ENCODE measurements around the gene LRP5. TPM values are rescaled to one million over a fixed set of nuclear protein-coding genes. Genes with fewer than 3 reads are reported as not detected.
A peak's percentile ranks its signal among the peaks of the same experiment; 100 is the strongest.

LRP5 gene
- total and polyA plus RNA-seq, 10 donors = 3.9 to 21.8 (median 14.1) TPM

DNA sequence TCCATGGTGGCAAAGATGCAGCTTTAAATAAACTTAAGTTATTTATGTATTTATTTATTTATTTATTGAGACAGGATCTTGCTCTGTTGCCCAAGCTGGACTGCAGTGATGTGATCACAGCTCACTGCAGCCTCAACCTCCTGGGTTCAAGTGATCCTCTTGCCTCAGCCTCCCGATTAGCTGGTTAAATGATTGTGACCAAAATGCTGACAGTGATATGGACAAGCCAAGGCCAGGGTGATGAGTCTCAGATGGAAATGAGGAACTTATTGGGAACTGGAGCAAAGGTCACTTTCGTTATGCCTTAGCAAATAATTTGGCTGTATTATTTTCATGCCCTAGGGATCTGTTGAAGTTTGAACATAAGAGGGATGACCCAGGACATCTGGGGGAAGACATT, 9.3 kb upstream of the LRP5 start:
- Histone ChIP-seq H3K27ac (peak overlapping the region in 3 of 8 donors; percentile 23 to 31 (median 28)), H3K9me3 (peaks cover 0 to 4% (median 0%) of the 10 kb centered on the region in 8 donors), H3K27me3 (replicated peaks in 1 of 7) (peaks cover 0 to 4% (median 0%) of the 10 kb centered on the region in 7 donors), H3K4me3 (no peak overlapping the region), H3K4me1 (peaks cover 4 to 29% (median 18%) of the 10 kb centered on the region in 6 donors), H3K36me3 (no peaks in the 10 kb centered on the region)
- 49 to 74% (median 64%) methylated on average over 2 of the region's 2 CpGs for WGBS, 5 donors
- no peak for DNase-seq
- intact Hi-C loops (cut with DNase I; ENCODE audit: low total_unique reads) = no loop called here
- TF ChIP-seq, protein P1, sequence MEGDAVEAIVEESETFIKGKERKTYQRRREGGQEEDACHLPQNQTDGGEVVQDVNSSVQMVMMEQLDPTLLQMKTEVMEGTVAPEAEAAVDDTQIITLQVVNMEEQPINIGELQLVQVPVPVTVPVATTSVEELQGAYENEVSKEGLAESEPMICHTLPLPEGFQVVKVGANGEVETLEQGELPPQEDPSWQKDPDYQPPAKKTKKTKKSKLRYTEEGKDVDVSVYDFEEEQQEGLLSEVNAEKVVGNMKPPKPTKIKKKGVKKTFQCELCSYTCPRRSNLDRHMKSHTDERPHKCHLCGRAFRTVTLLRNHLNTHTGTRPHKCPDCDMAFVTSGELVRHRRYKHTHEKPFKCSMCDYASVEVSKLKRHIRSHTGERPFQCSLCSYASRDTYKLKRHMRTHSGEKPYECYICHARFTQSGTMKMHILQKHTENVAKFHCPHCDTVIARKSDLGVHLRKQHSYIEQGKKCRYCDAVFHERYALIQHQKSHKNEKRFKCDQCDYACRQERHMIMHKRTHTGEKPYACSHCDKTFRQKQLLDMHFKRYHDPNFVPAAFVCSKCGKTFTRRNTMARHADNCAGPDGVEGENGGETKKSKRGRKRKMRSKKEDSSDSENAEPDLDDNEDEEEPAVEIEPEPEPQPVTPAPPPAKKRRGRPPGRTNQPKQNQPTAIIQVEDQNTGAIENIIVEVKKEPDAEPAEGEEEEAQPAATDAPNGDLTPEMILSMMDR (IDR thresholded peaks at IDR 0.05 in 8 of 11, conservative IDR thresholded peaks at IDR 0.05 in 3 of 11) = no peak
- TF ChIP-seq POLR2A (IDR thresholded peaks at IDR 0.05) = no peak
- no peak for TF ChIP-seq POLR2AphosphoS5 (IDR thresholded peaks at IDR 0.05)

DNA sequence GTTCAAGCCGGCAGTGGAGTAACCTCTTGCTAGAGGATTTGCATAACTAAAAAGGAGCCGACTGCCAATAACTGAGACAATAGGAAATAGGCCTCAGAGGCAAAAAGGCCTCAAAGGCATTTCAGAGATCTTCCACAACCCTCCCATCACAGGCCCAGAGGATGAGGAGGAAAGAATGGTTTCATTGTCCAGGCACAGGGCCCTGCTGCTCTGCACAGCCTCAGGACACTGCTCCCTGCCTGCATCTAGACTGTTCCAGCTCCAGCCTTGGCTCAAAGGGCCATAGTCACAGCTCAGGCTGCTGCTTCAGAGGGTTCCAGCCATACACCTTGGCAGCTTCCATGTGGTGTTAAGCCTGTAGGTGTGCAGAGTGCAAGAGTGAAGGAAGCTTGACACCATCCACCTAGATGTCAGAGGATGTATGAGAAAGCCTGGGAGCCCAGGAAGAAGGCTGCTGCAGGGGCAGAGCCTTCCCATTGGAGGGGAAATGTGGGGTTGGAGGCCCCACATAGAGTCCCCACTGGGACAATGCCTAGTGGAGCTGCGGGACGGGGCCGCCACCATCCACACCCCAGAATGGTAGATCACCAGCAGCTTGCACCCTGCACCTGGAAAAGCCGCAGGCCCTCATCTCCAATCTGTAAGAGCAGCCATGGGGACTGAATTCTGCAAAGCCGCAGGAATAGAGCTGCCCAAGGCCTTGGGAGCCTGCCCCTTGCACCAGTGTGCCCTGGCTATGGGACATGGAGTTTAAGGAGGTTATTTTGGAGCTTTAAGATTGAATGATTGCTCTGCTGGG, 8.2 kb upstream of the LRP5 start:
- intact Hi-C loops (cut with DNase I; ENCODE audit: low total_unique reads) = no loop called here
- no peak for TF ChIP-seq POLR2A (IDR thresholded peaks at IDR 0.05)
- TF ChIP-seq, protein P1 (IDR thresholded peaks at IDR 0.05 in 8 of 11, conservative IDR thresholded peaks at IDR 0.05 in 3 of 11) = no peak
- no peak for TF ChIP-seq POLR2AphosphoS5 (IDR thresholded peaks at IDR 0.05)
- H3K27me3 ChIP-seq (replicated peaks in 1 of 7) = no peaks in the 10 kb centered on the region
- H3K36me3 ChIP-seq = no peaks in the 10 kb centered on the region
- peaks cover 0 to 4% (median 0%) of the 10 kb centered on the region in 8 donors for H3K9me3 ChIP-seq
- peak; percentile 60 for DNase-seq
- H3K4me1 ChIP-seq = peaks cover 0 to 18% (median 7%) of the 10 kb centered on the region in 6 donors
- 88 to 93% (median 93%) methylated on average over 7 of the region's 7 CpGs for WGBS, 5 donors
- H3K27ac ChIP-seq = no peak overlapping the region
- no peak overlapping the region for H3K4me3 ChIP-seq

GRCh38 chr11:68306636-68307035, 5.8 kb upstream of the LRP5 start:
- DNase-seq = no peak
- intact Hi-C loops (cut with DNase I; ENCODE audit: low total_unique reads) = no loop called here
- WGBS, 5 donors = 92 to 100% (median 94%) methylated on average over 3 of the region's 3 CpGs

DNA sequence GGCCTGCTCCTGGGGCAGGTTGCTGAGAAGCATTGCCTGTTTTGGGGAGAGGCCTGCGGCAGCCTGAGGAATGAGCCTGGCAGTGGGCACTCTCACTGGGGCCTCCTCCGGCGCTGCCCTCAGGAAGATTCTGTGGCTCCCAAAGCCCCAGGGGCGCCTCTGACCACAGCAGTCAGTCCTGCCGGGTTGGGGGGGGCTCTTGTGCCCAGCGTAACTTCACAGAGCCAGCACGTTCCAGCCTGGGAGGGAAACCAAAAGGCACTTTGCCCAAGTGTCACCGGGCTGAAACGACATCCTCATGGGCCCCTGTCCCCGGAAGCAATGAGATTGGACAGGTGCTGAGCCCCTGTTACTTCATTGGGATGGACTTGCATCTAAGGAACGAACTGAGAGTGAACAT, 4.3 kb upstream of the LRP5 start:
- TF ChIP-seq POLR2A (IDR thresholded peaks at IDR 0.05) (no peak), POLR2AphosphoS5 (IDR thresholded peaks at IDR 0.05) (no peak)
- TF ChIP-seq, protein P1 (IDR thresholded peaks at IDR 0.05 in 8 of 11, conservative IDR thresholded peaks at IDR 0.05 in 3 of 11) = no peak
- intact Hi-C loops (cut with DNase I; ENCODE audit: low total_unique reads) = no loop called here
- no peak for DNase-seq
- Histone ChIP-seq H3K4me3 (no peak overlapping the region), H3K27ac (no peak overlapping the region), H3K27me3 (replicated peaks in 1 of 7) (peaks cover 0 to 21% (median 10%) of the 10 kb centered on the region in 7 donors), H3K36me3 (no peaks in the 10 kb centered on the region), H3K4me1 (peaks cover under 1 to 28% (median 13%) of the 10 kb centered on the region in 6 donors), H3K9me3 (peaks cover 0 to 4% (median 0%) of the 10 kb centered on the region in 8 donors)
- WGBS, 5 donors = 58 to 86% (median 81%) methylated on average over 5 to 11 of the region's 11 CpGs

More at GRCh38 chr11:68306636-68307035, 5.8 kb upstream of the LRP5 start:
- Histone ChIP-seq H3K27ac (no peak overlapping the region), H3K36me3 (no peaks in the 10 kb centered on the region), H3K4me3 (no peak overlapping the region), H3K27me3 (replicated peaks in 1 of 7) (peaks cover 0 to 10% (median 0%) of the 10 kb centered on the region in 7 donors), H3K9me3 (peaks cover 0 to 4% (median 0%) of the 10 kb centered on the region in 8 donors), H3K4me1 (peaks cover 0 to 25% (median 12%) of the 10 kb centered on the region in 6 donors)
- TF ChIP-seq POLR2A (IDR thresholded peaks at IDR 0.05) (no peak), POLR2AphosphoS5 (IDR thresholded peaks at IDR 0.05) (no peak)
- TF ChIP-seq, protein P1 (IDR thresholded peaks at IDR 0.05 in 8 of 11, conservative IDR thresholded peaks at IDR 0.05 in 3 of 11) = no peak
